GM18867 (cell line): ENCODE data around the gene SLIT3.

ENCODE experiments used
- ATAC-seq: cut with Tn5 transposase; IDR thresholded peaks from one replicate; pipeline ENCODE4 v1.9.1; 2021; ENCODE audit warnings: mild to moderate bottlenecking, moderate library complexity; ENCODE audit not compliant: unreplicated experiment

SLIT3 gene

GRCh38 chr5:169272111-169272510 is 28.8 kb downstream of the SLIT3 start:
- no peak for ATAC-seq

- ATAC-seq = no peak
Measured at GRCh38 chr5:169270827-169271226, 30.1 kb downstream of the SLIT3 start.

- no peak for ATAC-seq
Measured at GRCh38 chr5:169268019-169268418, 32.9 kb downstream of the SLIT3 start.

GRCh38 chr5:169265888-169266287 is 35.1 kb downstream of the SLIT3 start:
- no peak for ATAC-seq

GRCh38 chr5:169263591-169263990 is 37.3 kb downstream of the SLIT3 start:
- ATAC-seq = no peak

GRCh38 chr5:169260896-169261569 is 39.9 kb downstream of the SLIT3 start:
- ATAC-seq = no peak

GRCh38 chr5:169258372-169259000 is 42.5 kb downstream of the SLIT3 start:
- ATAC-seq = no peak

GRCh38 chr5:169256191-169256590 is 44.7 kb downstream of the SLIT3 start:
- no peak for ATAC-seq

GRCh38 chr5:169253071-169253470 is 47.9 kb downstream of the SLIT3 start:
- no peak for ATAC-seq

GRCh38 chr5:169251333-169252084 is 49.4 kb downstream of the SLIT3 start:
- no peak for ATAC-seq

GRCh38 chr5:169250887-169251286 is 50.1 kb downstream of the SLIT3 start:
- no peak for ATAC-seq

GRCh38 chr5:169248996-169249395 is 51.9 kb downstream of the SLIT3 start:
- no peak for ATAC-seq

GRCh38 chr5:169248550-169248949 is 52.4 kb downstream of the SLIT3 start:
- no peak for ATAC-seq

GRCh38 chr5:169244812-169245211 is 56.1 kb downstream of the SLIT3 start:
- no peak for ATAC-seq

GRCh38 chr5:169243651-169244422 is 57.1 kb downstream of the SLIT3 start:
- ATAC-seq = no peak

GRCh38 chr5:169242849-169243186 is 58.1 kb downstream of the SLIT3 start:
- ATAC-seq = no peak

GRCh38 chr5:169242175-169242848 is 58.6 kb downstream of the SLIT3 start:
- no peak for ATAC-seq

- no peak for ATAC-seq
Measured at GRCh38 chr5:169229342-169229892, 71.5 kb downstream of the SLIT3 start.

GRCh38 chr5:169226895-169227294 is 74.0 kb downstream of the SLIT3 start:
- ATAC-seq = no peak

- ATAC-seq = no peak
Measured at GRCh38 chr5:169225830-169226356, 75.0 kb downstream of the SLIT3 start.
